EL (cell line): ENCODE results near the gene DNAJC7.

ENCODE experiments used
- DNase-seq: peaks from one replicate; pipeline ENCODE4 v3.0.0-alpha.2; 2016

DNAJC7 gene

DNA sequence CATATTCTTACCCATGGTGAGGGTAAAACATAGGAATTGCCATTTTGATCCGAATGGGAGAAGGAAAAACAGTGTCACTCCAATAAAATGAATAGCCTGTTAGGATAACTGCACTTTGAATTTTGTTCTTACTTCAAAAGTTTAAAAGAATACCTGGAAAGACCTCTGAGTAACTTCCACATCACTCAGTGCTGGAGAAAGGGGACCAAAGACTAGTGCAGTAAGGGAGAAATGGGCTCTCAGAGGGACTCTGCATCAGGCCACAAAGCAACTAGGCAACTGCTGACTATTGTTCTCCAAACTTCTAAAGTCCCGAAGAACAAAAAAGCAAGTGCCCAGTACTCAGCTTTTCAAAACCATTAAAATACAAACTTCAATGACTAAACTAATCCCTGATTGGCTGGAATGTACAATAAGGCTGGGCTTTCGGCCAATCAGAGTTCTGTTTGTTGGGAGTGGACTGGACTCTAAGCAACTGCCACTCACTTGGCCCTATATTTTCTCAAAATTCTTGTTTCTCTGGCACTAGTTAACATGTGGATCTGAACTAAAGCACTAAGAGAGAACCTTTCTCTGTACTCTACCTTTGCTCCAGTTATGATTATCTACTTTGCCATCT, 6.2 kb downstream of the DNAJC7 start:
- peak; percentile 49 for DNase-seq

GRCh38 chr17:42010266-42010680, 7.0 kb downstream of the DNAJC7 start:
- DNase-seq = peak; percentile 69

GRCh38 chr17:42009170-42009569, 8.1 kb downstream of the DNAJC7 start:
- no peak for DNase-seq

DNA sequence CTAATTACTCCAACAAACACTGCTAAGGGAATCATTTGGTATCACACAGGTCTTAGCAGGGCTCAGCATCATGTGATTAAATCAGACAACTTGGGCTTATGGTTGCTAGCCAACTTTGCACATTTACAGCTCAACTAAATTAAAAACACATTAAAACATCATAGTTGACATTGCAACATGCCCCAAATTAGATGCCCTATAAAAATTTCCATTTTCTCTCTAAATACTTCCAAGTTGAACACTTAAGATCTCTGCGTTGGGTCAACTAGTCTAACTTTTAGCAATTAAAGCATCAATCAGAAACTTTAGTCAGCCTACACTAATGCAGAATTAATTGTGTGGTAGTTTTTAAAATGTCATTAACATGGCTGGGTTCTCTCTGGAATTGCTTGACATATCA, 12.1 kb downstream of the DNAJC7 start:
- DNase-seq = no peak

DNA sequence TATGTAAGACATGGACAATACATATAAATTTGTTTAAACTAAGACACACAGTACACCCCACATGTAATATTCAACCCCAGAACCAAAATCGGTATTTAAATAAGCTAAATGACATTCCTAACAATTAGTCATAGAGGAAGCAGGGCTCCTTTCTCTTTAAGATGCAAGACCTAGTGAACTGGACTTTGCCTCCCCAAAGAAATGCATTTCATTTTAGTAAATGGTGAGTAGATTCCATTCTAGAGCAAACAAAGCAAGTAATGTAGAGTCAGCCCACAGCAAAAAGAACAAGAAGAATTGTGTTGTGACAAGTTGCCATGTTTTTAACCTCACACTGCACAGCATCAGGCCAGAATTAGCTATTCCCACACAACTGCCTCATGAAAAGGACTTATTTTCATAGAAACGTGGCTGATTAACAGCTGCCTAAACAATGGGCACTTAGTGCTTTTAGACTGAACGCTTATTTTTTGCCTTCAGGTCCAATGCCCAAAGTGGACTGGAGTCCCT, 14.4 kb downstream of the DNAJC7 start:
- DNase-seq = peak; percentile 69

- no peak for DNase-seq
These were observed 15.0 kb downstream of the DNAJC7 start for GRCh38 chr17:42002175-42002791.

DNA sequence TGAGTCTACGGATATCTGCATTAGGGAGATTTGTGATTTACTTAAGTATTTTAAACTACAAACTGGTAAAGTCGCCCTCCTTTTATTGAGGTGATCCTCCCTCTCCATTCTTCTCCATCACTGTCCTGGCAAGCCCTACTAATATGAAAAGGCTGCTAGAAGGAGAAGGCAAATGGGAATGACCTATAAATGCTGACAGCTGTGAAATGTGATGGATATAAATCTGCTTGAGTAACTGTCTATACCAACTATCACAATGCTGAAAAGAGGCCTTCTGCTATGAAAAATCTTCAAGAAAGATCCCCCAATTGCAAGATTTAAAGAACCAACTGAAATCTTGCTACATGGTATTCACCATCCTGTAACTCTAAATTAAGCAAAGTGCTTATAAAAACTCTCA, 15.5 kb downstream of the DNAJC7 start:
- no peak for DNase-seq

DNA sequence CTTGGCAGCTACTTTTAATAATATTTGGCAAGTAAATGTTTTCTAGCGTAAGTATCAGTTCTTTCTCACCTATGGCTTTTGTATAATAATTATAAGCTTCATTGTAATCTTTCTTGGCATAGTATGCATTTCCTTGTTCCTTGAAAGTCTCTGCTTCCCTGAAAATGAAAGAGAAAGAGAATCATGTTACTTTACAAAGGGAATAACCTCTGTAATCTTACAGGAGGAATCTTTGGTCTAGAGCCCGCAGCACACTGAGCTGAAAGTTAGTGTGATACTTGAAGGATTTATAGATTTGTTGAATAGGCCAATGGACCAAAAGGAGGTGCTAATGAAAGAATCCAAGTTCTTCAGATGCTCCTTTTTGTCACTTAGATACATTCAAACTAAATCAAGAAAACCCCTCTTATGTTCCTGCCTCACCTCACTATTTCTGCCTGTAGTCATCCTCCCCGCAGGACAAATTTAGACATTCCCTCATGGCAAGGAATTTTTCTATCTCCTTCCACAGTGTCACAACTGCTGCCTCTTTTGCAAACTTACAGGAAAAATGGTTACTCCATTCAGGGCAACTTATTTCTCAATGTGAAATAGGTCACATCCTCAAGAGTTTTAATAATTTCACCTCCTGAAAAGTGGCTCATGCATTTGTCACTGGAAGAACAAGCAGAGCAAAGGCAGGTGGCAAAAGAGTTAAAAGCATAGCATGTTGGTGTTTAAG, 16.7 kb downstream of the DNAJC7 start:
- DNase-seq = no peak

- DNase-seq = no peak
These were observed 18.7 kb downstream of the DNAJC7 start for GRCh38 chr17:41998497-41998896.

- no peak for DNase-seq
These were observed 20.4 kb downstream of the DNAJC7 start for GRCh38 chr17:41996855-41997164.

DNA sequence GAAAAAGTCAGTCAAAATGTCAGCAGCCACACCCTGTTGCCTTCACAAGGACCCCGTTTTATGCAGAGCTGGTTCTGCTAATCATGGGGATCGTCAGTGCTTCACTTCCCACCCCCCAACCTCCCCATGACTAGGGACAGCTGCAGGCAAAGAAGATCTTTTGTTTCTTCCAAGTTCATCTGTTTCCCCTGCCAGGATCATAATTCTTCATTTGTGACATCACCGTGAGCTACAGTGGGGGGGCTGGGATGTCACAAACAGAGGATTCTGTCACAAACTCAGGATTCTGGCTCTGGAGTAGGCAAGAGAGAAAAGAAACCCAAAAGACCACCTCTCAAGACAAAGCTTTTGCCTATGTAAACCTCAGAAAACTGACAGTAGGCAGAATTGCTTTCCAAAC, 24.7 kb downstream of the DNAJC7 start:
- no peak for DNase-seq

GRCh38 chr17:41989702-41990419, 27.4 kb downstream of the DNAJC7 start:
- DNase-seq = no peak

DNA sequence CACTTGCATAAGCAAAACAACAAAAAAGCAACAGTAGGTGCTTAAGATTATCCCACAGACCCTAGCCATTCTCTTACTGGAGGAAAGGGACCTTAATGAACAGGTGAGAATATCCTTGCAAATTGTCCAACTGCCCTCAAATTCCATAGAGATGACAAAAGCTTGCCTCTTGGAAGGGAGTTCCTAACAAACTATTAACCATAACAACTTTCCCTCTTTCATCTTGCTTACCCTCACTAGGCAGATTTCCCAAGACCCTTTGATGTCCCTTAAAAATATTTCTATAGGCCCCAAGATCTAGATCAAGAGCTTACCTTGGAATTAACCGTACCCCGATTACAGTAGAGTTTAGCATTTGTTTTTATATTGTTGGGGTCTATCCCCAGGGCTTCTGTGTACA, 28.8 kb downstream of the DNAJC7 start:
- no peak for DNase-seq

- no peak for DNase-seq
These were observed 29.6 kb downstream of the DNAJC7 start for GRCh38 chr17:41987642-41988041.

DNA sequence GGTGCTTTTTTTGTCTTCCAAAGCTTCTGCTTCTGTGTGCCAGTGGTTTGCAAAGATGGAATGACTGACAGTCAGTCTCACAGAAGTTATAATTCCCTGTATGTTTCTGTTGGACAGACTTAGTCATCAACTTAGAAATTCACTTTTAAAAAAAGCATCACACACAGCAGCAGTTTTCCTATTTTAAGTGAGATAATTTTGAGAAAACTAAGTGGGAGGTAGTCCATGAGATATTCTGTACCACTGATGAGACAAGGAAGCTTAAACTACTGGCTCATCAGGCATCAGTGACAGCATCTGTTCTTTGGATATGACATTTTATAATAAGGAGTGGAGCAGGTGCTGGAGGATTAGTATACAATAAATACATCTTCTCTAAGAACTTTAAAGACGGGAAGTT, 30.6 kb downstream of the DNAJC7 start:
- DNase-seq = no peak

DNA sequence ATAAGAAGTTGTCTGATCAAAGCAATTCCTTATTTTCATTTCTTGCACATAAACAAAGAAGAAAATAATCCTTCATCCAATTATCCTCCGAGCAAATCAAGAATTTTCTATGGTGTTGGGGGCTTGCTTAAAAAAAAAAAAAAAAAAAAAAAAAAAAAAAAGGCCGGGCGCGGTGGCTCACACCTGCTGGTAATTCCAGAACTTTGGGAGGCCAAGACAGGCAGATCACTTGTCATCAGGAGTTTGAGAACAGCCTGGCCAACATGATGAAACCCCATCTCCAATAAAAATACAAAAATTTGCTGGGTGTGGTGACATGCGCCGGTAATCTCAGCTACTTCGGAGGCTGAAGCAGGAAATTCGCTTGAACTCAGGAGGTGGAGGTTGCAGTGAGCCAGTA, 31.3 kb downstream of the DNAJC7 start:
- no peak for DNase-seq

GRCh38 chr17:41984454-41984853, 32.8 kb downstream of the DNAJC7 start:
- no peak for DNase-seq

- DNase-seq = no peak
These were observed 35.0 kb downstream of the DNAJC7 start for GRCh38 chr17:41982026-41982760.

- no peak for DNase-seq
These were observed 39.2 kb downstream of the DNAJC7 start for GRCh38 chr17:41977991-41978390.

DNA sequence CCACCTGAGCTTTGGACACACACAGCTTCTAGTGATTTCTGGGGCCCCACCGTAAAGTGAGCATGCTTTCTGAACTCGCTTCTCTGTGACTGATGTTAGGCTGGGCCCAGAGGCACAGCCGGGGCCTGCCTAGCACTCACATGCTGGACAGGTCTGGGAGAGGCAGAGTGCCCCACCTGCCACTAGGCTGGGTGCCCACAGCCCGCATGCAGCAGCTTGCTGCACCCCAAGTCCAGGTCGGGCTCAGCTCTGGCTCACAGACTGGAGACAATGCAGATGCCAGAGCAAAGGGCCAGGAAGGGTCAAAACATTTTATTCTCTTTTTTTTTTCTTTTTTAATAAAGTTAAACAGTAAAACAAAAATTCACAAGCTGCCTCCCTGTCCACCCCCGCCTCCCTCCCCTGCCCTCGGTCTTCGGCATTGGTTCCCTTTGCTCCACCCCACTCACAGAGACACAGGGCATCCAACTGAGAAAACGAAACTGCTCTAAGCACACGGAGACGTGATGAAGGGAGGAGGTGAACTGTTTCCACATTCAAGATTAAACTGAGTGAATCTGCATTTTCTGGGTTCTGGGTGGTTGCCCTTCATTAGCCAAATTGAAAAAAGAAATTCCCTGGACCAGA, 41.0 kb downstream of the DNAJC7 start:
- DNase-seq = no peak

DNA sequence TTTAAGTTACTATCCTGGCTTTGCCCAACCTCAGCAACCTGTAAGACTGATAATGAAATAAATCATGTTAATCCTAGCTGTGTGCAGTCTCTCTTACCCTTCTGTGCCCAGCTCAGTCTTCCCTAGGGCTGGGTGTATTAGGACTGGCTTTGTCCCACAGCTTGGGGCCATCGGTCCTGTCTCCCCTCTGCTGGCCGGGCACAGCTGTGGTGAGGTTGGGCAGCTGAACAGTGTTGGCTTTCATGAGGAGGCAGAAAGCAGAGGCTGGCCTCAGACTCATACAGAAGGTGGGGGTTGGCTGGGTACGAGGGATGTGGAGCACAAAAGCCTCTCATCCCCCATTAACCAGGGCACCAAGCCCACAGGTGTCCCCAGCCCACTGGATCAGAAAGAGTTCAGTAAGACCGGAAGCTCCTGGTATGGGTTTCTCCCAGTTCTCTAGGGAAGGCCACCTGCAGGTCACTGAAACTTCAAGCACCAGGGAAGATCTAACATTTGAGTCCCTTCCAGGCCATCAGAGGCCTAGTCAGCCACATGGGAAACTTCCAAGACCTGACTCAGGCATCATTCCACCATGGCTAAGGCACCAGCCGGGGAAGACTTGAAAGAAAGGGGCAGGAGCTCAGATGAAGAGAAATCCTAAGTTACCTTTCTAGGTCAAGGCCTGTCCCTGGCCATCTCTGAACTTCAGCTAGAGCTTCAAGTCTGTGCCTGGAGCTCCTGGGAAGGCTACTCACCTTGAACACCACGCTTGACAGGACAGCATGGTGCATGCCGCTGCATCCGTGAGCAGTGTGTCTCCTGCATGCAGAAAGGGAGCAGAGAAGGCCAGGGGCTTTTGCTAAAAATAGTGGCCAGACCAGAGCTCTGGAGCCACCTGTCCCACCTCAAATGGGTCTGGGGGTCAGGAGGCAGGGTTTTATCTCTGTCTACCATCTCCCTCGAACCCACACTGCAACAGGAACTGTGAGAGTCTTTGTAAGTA, 41.8 kb downstream of the DNAJC7 start:
- DNase-seq = peak; percentile 37
